Activated CD4-positive, alpha-beta T cell treated with anti-CD3 and anti-CD28 coated beads for 36 hours (primary cell): ENCODE measurements around the gene GXYLT1. TPM values are rescaled to one million over a fixed set of nuclear protein-coding genes. Genes with fewer than 3 reads are reported as not detected.
A peak's percentile ranks its signal among the peaks of the same experiment; 100 is the strongest.
"Not testable (repeated sequence)": the region's sequence is repeated elsewhere in the genome, so short reads cannot be mapped to it uniquely, and the experiment has no call there.

Experiments
- ATAC-seq: fragments of 200-7000 bp; cut with Tn5 transposase; one replicate; pipeline ENCODE4 v1.10.0; 2021; ENCODE audit warnings: mild to moderate bottlenecking, moderate library complexity
- CTCF ChIA-PET: fragments of 350-600 bp; sonication (Branson Sonifier 250); formaldehyde crosslinking; loops from one replicate; lab custom pipeline; 2021; ENCODE audit warnings: antibody characterized with exemption; lab: Charles Lee
- POLR2A ChIA-PET: fragments of 350-600 bp; sonication (Branson Sonifier 250); formaldehyde crosslinking; loops from one replicate; lab custom pipeline; 2021; ENCODE audit warnings: antibody characterized with exemption, inconsistent platforms; lab: Charles Lee
- DNase-seq: peaks from one replicate; pipeline ENCODE4 v3.0.0-alpha.2; 2020
- H3K27ac Mint-ChIP-seq: one replicate; pipeline ENCODE4 v1.8.0; 2021; ENCODE audit warnings: mixed read lengths
- H3K27me3 Mint-ChIP-seq: one replicate; pipeline ENCODE4 v1.8.0; 2021; ENCODE audit warnings: mixed read lengths
- H3K36me3 Mint-ChIP-seq: one replicate; pipeline ENCODE4 v1.8.0; 2021; ENCODE audit warnings: low read depth, mixed read lengths
- H3K4me1 Mint-ChIP-seq: one replicate; pipeline ENCODE4 v1.8.0; 2021; ENCODE audit warnings: mixed read lengths
- H3K4me3 Mint-ChIP-seq: one replicate; pipeline ENCODE4 v1.8.0; 2021; ENCODE audit warnings: mild to moderate bottlenecking, moderate library complexity, mixed read lengths
- H3K9me3 Mint-ChIP-seq: one replicate; pipeline ENCODE4 v1.8.0; 2021; ENCODE audit warnings: low read depth, mixed read lengths
- intact Hi-C, 2 experiments: fragments of 100-400 bp; cut with DNase I in 1 of 2; cut with micrococcal nuclease in 1 of 2; formaldehyde crosslinking; loops; one replicate each; pipeline versions ENCODE4 v1.14.2 to v1.15.1; 2022 to 2024; cut with DNase I, micrococcal nuclease
- total RNA-seq, 2 experiments: library from RNA; stranded (reverse); gene quantifications; one replicate each; pipeline ENCODE4 v1.2.3, GENCODE V29; 2021

Gene GXYLT1
- total RNA-seq = 1 to 10 TPM; 6.1 to 6.7 TPM

GRCh38 chr12:42144408-42145196 lies at the start of gene GXYLT1:
Gene GXYLT1 (minus strand): TSS chr12:42144874. CDS start chr12:42144646, 228 bp downstream.
- POLR2A ChIA-PET = no interaction called here
- intact Hi-C loops = loop anchor here (1.0 to 5.0 kb wide), 5 partner anchors 46 to 183 kb away; partner anchors contain the start of genes PPHLN1 (in 2 of the 2), ZCRB1 (in 2 of the 2) and YAF2 (in 1 of the 2)

DNA sequence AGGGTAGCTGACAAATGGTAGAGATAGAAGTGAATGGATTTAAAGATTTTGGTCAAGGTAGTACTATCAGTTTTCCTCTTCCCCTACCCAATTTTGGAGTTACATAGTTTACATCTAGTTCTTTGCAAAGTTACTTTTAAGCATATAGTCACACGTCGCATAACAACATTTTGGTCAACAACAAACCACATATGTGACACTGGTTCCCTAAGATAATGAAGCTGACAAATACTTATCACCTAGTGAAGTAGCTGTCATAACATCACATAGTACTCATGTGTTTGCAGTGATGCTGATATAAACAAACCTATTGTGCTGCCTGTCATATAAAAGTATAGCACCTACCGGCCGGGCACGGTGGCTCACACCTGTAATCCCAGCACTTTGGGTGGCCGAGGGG lies 48.0 kb upstream of the GXYLT1 start:
- CTCF ChIA-PET = no interaction called here
- no peaks in the 10 kb centered on the region for H3K9me3 Mint-ChIP-seq
- peaks cover 8% of the 10 kb centered on the region for H3K4me1 Mint-ChIP-seq
- H3K27ac Mint-ChIP-seq = no peak overlapping the region
- no peak for DNase-seq
- intact Hi-C loops = no loop called here
- no peak overlapping the region for H3K4me3 Mint-ChIP-seq
- ATAC-seq = no peak
- H3K36me3 Mint-ChIP-seq = peaks cover 21% of the 10 kb centered on the region
- no peaks in the 10 kb centered on the region for H3K27me3 Mint-ChIP-seq
- POLR2A ChIA-PET = no interaction called here

More at GRCh38 chr12:42144408-42145196, at the start of gene GXYLT1:
- Mint-ChIP-seq H3K27ac (peak within 1 kb of the TSS; percentile 65), H3K4me3 (peak within 1 kb of the TSS; percentile 92), H3K27me3 (peaks cover 2% of the 10 kb centered on the region), H3K4me1 (peaks cover 34% of the 10 kb centered on the region), H3K36me3 (no peaks in the 10 kb centered on the region), H3K9me3 (no peaks in the 10 kb centered on the region)
- ATAC-seq = peak; percentile 91
- CTCF ChIA-PET = interaction anchor here (0.6 to 1.5 kb wide), 7 partner anchors 11 to 228 kb away, joined by 3 to 4 read pairs (median 3); no protein-coding TSS in a partner anchor
- peak; percentile 85 for DNase-seq

DNA sequence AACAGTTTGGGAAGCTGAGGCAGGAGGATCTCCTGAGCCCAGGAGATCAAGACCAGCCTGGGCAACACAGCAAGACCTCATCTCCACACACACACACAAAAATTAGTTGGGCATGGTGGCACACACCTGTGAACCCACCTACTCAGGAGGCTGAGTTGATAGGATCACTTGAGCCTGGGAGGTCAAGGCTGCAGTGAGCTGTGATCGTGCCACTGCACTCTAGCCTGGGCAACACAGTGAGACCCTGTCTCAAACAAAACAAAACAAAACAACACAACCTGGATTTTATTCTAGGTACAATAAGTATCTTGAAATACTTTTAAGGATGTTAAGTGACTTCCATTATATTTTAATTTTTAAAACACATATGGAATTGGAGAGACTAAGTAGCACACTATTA lies 47.6 kb upstream of the GXYLT1 start:
- intact Hi-C loops = no loop called here
- Mint-ChIP-seq H3K27me3 (no peaks in the 10 kb centered on the region), H3K4me3 (no peak overlapping the region), H3K27ac (no peak overlapping the region), H3K36me3 (peaks cover 18% of the 10 kb centered on the region), H3K4me1 (peaks cover 8% of the 10 kb centered on the region), H3K9me3 (no peaks in the 10 kb centered on the region)
- POLR2A ChIA-PET = no interaction called here
- CTCF ChIA-PET = no interaction called here
- no peak for ATAC-seq
- no peak for DNase-seq

DNA sequence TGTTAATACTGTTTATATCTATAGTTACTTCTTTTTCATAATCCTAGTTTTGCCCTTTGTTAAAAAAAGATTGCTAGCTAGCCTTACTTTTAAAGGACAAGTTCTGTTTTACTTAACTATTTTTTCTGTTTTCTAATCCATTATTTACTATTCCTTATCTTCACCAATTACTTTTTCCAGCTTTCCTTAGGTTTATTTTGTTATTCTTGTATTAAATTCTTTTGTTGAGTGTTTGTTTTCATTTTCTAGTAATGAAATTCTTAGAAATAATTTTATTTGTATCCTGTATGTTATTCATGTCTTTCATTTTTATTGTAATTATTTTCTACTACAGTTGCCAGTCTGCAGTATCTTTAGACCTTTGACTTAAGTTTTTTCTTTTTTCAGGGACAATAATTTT lies 45.7 kb upstream of the GXYLT1 start:
- no peaks in the 10 kb centered on the region for H3K27me3 Mint-ChIP-seq

DNA sequence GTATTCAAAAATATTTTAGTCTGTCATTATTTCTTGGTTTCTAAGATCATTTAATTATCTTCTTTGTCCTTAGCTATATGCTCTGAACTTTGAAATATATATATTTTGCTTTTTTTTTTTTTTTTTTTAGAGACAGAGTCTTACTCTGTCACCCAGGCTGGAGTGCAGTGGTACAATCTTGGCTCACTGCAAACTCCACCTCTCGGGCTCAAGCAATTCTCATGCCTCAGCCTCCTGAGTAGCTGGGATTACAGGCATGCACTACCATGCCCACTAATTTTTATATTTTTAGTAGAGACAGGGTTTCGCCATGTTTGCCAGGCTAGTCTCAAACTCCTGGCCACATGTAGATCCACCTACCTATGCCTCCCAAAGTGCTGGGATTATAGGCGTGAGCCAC lies 43.6 kb upstream of the GXYLT1 start:
- POLR2A ChIA-PET = interaction anchor here (0.9 kb wide), 1 partner anchor 184 kb away, joined by 3 read pairs; no protein-coding TSS in a partner anchor
- CTCF ChIA-PET, ATAC-seq, H3K27me3 Mint-ChIP-seq, DNase-seq, intact Hi-C loops, H3K27ac Mint-ChIP-seq, H3K4me1 Mint-ChIP-seq, H3K9me3 Mint-ChIP-seq, H3K4me3 Mint-ChIP-seq: not testable (repeated sequence)
- peaks cover 15% of the 10 kb centered on the region for H3K36me3 Mint-ChIP-seq

More for the DNA sequence above, 45.7 kb upstream of the GXYLT1 start:
- CTCF ChIA-PET = no interaction called here
- ATAC-seq (no peak), DNase-seq (no peak)
- H3K9me3 Mint-ChIP-seq = no peaks in the 10 kb centered on the region
- H3K4me3 Mint-ChIP-seq = no peak overlapping the region
- H3K36me3 Mint-ChIP-seq = peaks cover 11% of the 10 kb centered on the region
- H3K4me1 Mint-ChIP-seq = peaks cover 7% of the 10 kb centered on the region
- intact Hi-C loops = no loop called here
- H3K27ac Mint-ChIP-seq = no peak overlapping the region
- POLR2A ChIA-PET = no interaction called here

GRCh38 chr12:42187799-42188198 lies 43.1 kb upstream of the GXYLT1 start:
- Mint-ChIP-seq H3K4me1 (peaks cover 11% of the 10 kb centered on the region), H3K36me3 (peaks cover 13% of the 10 kb centered on the region), H3K27me3 (no peaks in the 10 kb centered on the region), H3K27ac (no peak overlapping the region), H3K4me3 (no peak overlapping the region), H3K9me3 (no peaks in the 10 kb centered on the region)
- CTCF ChIA-PET = no interaction called here
- intact Hi-C loops = no loop called here
- ATAC-seq = no peak
- no peak for DNase-seq
- POLR2A ChIA-PET = interaction anchor here (0.9 kb wide), 1 partner anchor 184 kb away, joined by 3 read pairs; no protein-coding TSS in a partner anchor

DNA sequence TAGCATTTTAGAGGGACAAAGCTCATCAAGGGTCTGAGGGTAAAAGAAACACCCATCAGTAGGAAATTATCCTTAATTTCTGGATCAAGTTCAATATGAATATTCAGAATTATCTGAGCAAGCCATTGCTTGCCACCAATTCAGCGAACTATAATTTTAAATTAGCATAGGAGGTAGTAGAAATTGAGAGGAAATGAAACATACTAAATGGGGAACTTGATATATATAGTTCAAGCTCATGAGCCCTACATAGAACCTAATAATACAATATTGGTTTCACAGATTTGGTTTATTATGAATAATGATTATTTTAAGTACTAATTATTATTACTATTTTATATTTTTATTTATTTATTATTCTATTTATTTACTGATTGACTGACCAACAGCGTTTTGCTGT lies 42.1 kb upstream of the GXYLT1 start:
- CTCF ChIA-PET = no interaction called here
- ATAC-seq (no peak), DNase-seq (no peak)
- Mint-ChIP-seq H3K27me3 (no peaks in the 10 kb centered on the region), H3K27ac (no peak overlapping the region), H3K4me3 (no peak overlapping the region), H3K4me1 (peaks cover 18% of the 10 kb centered on the region), H3K9me3 (no peaks in the 10 kb centered on the region), H3K36me3 (peaks cover 13% of the 10 kb centered on the region)
- intact Hi-C loops = no loop called here
- POLR2A ChIA-PET = no interaction called here

DNA sequence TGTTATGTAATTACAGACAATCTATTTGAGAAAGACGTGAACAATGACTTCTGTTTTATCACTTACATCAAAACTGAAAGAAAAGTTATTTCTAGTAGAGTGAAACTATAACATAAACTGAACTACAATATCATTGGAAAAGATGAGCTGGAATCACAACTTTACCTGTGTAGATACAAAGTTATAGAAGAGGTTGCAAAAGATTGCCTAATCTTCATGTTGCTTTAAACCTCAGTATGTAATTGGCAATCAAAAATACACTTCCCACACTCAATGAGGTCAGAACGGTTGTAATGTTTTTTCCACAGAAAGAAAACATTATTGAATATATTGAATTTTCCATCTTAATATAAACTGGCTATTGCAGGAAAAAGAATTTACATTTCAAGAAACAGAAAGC lies 37.7 kb upstream of the GXYLT1 start:
- Mint-ChIP-seq H3K36me3 (peaks cover 16% of the 10 kb centered on the region), H3K9me3 (no peaks in the 10 kb centered on the region), H3K27ac (no peak overlapping the region), H3K27me3 (no peaks in the 10 kb centered on the region), H3K4me3 (no peak overlapping the region), H3K4me1 (peaks cover 17% of the 10 kb centered on the region)
- intact Hi-C loops = no loop called here
- CTCF ChIA-PET = interaction anchor here (0.9 to 1.0 kb wide), 2 partner anchors 15 to 28 kb away, joined by 3 to 4 read pairs; no protein-coding TSS in a partner anchor
- POLR2A ChIA-PET = no interaction called here
- DNase-seq = no peak
- peak; percentile 44 for ATAC-seq

DNA sequence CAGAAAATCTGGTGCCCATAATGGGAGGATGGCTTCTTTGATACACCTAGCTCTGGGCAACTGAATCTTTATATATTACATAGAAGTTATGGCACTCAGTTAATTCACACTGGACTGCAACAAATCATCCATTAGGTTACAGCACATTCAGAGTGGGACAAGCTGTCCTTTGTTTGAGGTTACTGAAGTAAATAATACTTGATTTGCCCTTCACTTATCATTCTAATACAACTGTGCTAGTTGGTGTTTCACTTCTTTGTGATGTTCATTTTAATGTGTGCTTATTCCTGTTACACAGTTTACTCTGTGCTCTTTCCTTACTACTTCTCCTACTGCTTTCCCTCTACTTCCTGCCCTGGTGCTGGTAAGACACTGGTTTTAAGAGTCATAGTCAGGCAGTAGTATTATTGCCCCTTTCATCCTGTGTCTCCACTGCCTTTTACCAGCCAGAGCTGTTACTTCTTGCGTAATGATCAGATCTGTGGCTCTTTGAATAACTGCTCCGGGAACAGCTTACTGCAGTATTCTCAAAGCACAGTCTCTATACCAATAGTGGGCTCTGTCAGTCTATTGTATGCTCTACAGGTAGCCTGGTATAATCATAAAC lies 36.4 kb upstream of the GXYLT1 start:
- intact Hi-C loops = no loop called here
- no peak for DNase-seq
- peaks cover 26% of the 10 kb centered on the region for H3K36me3 Mint-ChIP-seq
- no peak for ATAC-seq
- H3K9me3 Mint-ChIP-seq = peaks cover 2% of the 10 kb centered on the region
- H3K4me1 Mint-ChIP-seq = peaks cover 17% of the 10 kb centered on the region
- H3K27ac Mint-ChIP-seq = no peak overlapping the region
- no peaks in the 10 kb centered on the region for H3K27me3 Mint-ChIP-seq
- CTCF ChIA-PET = no interaction called here
- no peak overlapping the region for H3K4me3 Mint-ChIP-seq
- POLR2A ChIA-PET = interaction anchor here (0.6 kb wide), 1 partner anchor 1173 kb away, joined by 3 read pairs; no protein-coding TSS in a partner anchor

DNA sequence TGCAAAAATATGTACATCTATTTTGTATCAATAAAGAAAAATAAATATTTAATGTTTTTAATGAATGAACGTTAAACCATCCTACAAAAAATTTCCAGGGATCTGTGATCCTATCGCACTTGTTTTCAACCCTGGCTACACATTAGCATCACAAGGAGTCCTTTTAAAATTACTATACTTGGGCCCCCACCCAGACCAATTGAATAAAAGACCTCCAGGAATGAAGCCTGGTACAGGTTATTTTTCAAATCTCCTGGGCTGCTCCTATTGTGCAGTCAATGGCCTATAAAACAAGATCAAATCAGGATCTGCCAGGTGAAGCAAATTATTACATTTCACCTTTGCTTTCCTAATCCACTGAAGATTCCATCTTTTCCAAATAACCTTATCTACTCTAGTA lies 33.4 kb upstream of the GXYLT1 start:
- ChIA-PET CTCF (no interaction called here), POLR2A (no interaction called here)
- H3K4me3 Mint-ChIP-seq = no peak overlapping the region
- peaks cover 17% of the 10 kb centered on the region for H3K4me1 Mint-ChIP-seq
- ATAC-seq (no peak), DNase-seq (no peak)
- no peaks in the 10 kb centered on the region for H3K27me3 Mint-ChIP-seq
- intact Hi-C loops = no loop called here
- peaks cover 31% of the 10 kb centered on the region for H3K36me3 Mint-ChIP-seq
- peaks cover 5% of the 10 kb centered on the region for H3K9me3 Mint-ChIP-seq
- no peak overlapping the region for H3K27ac Mint-ChIP-seq

DNA sequence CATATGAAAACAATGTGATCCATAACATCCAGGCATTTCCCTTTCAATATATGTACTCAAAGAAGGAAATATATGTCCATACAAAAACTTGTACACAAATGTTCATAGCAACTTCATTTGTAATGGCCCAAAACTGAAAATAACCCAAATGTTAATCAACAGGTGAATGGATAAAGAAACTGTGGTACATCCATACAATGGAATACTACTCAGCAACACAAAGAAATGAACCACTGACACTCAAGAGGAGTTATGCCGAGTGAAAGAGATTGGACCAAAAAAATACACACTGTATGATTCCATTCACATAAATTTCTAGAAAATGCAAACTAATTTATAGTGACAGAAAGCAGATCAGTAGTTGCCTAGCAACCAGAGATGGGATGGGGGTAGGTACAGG lies 30.3 kb upstream of the GXYLT1 start:
- peaks cover 23% of the 10 kb centered on the region for H3K36me3 Mint-ChIP-seq
- H3K27ac Mint-ChIP-seq = no peak overlapping the region
- POLR2A ChIA-PET = no interaction called here
- DNase-seq (no peak), ATAC-seq (no peak)
- H3K4me3 Mint-ChIP-seq = no peak overlapping the region
- CTCF ChIA-PET = no interaction called here
- H3K9me3 Mint-ChIP-seq = peaks cover 5% of the 10 kb centered on the region
- no peaks in the 10 kb centered on the region for H3K27me3 Mint-ChIP-seq
- intact Hi-C loops = no loop called here
- H3K4me1 Mint-ChIP-seq = peaks cover 4% of the 10 kb centered on the region
